NCI-H1048 (cell line): Measurements from ENCODE around the gene SLC6A8.
"Not testable (repeated sequence)": the region's sequence is repeated elsewhere in the genome, so short reads cannot be mapped to it uniquely, and the experiment has no call there.

ENCODE experiments used
- DNase-seq: peaks from one replicate; lab custom pipeline; 2025; lab: John Stamatoyannopoulos, UW

The SLC6A8 gene

DNA sequence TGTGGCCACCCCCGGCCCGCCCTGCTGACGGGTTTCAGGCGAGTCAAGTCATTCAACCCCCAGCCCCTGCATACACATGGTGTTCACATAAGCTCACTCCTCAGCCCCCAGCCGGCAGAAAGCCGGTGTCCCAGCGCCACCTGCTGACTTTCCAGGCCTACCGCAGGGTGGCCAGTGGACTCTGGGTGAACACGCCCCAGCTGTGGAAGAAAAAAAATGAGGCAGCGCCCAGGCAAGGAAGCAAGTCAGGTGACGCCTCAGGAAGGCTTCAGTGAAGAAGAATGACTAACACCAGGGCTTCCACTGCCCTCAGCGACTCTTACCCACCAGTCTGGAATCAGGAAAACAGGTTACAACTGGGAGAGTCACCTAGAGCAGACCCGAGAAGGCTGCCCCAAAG lies 20.7 kb downstream of the SLC6A8 start:
- DNase-seq = peak; percentile 17

DNA sequence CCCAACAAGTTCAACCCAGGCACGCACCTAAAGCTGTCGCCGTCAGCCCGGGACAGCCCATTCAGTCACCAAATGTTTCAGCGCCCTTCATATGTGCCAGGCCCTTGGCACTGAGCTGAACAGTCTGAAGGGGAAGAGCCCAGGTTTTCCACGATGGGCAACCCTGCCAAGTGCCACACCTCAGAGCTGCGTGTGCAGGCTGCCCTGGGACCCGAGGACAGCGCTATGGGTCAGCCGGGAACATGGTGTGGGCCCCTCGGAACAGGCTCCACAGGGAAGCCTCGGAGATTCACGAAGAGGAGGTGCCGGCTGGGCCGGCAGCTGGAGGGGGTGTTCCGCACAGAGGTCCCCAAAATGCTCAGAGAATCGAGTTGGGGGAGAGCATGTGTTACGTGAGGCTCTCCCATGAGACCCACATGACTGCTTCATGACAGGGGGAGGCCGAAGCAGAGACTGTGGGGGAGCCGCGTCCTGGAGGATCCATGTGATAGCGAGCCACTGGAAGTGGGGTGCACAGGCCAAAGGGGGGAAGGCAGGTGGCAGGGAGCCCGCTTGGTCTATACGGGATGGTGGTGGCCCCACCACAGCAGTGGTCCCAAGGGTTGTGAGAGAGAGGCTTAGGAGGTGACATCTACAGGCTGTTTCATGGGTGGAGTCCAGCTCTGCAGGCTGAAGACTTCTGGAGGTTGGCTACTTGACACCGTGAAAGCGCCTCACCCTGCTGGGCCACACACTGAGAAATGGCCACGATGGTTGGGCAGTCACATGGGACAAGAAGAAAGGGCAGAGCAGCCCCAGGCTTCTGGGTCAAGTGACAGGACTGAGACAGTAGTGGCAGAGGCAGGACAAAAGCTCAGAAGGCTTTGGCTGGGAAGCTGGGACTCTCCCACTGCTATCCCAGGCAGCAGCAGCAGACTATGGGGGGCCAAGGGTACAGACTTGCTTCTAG lies 22.3 kb downstream of the SLC6A8 start:
- DNase-seq = no peak

DNA sequence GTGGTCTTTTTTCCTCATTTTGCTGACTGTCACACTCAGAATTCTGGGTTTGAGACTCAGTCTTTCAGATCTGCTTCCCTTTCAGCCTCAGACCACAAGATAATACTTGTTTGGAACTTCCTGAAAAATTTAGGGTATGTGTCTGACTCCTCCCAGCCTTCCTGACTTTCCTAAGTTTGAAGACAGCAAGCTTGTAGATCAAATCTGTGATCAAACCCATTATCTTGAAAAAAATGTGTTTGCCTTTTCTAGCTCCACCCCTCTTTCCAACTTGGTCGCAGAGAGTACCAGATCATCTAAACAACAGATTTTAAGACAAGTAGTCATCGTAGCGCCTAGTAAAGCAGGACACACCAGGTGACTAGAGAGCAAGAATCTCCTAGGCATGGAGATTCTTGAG lies 26.5 kb downstream of the SLC6A8 start:
- no peak for DNase-seq

DNA sequence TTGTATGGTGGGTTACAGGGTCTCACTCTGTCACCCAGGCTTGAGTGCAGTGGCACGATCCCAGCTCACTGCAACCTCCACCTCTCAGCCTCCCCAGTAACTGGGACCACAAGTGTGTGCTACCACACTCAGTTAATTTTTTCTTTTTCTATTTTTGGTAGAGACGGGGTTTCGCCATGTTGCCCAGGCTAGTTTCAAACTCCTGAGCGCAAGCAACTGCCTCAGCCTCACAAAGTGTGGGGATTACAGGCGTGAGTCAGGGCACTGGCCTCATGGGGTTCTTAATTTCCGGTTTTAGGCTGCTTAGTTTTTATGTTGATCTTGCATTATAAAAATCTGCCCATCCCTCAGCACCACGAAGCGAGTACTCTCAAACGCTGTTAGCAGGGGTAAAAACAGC lies 29.7 kb downstream of the SLC6A8 start:
- no peak for DNase-seq

DNA sequence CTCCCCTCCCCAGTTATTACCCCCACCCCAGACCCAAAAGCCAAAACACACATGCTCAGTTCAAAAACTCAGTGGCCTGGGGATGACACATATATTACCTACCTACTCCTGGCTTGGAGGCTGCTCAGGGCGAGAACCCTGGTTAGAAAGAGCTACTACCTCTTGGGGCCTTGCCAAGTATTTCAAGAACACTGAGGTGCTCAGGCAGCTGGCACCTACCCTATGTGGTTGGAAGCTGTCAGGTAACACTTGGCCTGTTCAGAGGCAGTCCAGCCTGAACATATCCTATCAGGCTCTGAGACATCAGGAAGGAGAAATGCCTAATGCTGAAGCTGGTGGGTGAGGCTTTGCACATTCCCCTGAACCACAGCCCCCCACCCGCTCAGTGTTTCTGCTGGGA lies 31.5 kb downstream of the SLC6A8 start:
- DNase-seq = no peak

DNA sequence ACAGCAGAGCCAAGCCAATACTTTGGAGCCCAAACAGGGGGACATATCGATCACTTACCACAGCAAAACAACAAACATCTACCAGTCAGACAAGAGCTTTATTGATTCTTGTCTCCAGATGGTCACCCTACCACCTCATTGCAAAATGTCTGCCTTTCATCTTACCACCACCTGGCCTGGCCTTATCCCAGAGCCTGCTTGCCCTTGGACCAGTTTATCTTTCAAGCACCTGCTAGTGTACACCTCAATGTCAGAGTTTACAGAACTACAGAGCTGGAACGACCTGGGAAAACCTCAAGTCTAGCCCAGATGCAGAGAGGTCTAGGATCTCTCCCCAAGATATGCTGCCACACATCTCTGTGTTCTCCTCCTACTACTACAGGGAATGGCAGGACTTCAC lies 32.0 kb downstream of the SLC6A8 start:
- no peak for DNase-seq

DNA sequence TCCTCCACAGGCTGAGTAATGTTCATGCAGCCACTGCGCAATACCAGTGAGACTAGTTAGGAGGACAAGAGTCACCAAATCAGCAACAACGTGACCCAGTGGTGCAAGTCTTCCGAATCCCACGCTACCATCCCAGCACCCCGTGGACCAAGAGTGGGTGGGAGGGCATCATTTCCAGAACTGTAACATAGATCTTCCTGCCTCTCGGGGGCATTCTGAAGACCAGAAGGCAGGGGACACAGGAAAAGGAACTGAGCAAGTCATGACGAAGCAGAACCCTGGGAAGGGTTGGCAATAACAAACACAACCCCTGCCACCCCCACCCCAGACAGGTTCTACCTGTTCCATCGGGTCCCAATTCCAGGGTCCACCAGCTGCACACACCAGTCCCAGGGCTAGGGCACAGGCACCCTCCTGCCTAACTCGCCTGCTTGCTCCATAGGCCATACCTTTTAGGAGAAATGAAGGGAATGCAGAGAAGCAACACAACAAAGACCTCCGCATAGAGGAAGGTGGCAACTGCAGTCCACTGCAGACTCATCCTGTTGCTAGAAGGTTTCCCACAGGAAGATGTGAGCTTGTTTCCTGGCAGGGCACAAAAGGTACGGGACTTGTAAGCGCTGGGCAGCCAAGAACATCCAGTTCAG lies 35.1 kb downstream of the SLC6A8 start:
- no peak for DNase-seq

DNA sequence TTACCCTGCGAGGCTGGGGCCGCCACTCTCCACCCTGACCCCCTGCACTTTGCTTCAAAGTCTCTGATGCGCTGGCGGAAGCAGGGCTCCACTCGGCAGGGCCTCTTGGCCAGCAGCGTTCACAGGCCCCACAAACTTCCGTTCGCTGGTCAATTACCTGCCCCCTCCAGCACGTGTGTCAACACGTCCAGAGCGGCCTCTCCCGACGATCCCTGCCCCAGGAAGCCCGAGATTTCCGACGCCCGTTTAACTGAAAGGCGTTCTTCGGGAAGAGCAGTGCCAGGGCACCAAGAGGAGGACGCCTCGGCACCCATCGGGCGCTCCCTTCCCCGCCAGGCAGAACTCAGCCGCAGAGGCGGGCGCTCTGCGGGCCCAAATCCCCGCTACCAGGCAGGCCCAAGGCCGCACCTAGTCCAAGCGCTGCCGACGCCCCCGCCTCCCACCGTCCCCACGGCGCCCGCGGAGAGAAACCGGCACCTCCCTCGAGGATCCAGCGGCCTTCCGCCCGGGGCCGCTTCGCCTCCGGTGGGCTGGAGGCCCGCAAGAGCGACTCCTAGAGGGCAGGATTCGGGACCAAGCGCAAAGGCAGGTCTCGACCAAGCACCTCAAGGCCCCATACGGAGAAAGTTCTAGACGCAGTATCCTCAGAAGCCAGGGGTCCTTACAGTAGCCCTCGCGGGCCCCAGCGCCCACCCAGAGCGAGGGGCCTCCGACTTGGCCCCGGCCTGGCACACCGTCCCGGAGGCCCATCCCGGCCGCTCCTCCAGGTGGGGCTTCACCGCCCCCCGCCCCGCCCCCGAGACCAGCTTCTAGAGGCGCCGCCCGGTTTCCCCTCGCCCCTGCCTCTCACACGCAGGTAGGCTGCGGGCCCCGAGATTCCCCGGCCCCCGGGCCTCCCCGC lies 35.9 kb downstream of the SLC6A8 start:
- DNase-seq = no peak

DNA sequence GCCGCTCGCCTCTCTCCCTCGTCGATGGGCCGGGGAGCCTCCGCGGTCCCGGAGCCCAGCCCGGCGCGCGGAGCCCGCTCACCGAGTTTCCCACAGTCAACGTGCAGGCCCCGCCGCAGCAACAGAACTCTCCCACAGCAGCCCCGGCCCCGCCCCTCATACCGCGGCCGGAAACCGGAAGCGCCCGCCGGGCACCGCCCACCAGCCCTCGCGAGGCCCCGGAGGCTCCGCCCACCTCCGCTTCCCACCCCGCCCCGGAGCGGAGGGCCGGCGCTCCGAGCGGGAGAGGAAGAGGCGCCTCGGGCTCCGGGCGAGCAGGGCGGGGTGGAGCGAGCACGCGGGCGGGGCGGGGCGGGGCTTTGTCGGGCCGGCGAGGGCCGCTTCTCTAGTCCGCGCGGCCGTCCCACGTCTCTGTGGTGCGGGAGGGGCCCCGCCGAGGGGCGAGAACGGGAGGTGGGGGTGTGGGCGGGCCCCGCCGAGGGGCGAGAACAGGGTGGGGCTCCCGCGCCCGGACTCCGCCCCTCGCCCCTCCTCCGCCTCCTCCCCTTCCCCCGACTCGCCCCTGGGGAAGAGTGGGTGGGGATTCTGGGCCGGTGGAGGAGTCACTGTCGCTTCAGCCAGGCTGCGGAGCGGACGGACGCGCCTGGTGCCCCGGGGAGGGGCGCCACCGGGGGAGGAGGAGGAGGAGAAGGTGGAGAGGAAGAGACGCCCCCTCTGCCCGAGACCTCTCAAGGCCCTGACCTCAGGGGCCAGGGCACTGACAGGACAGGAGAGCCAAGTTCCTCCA lies 36.7 kb downstream of the SLC6A8 start, which contains the start of the genes ABCD1 and BCAP31:
Gene ABCD1 (plus strand): TSS at position 605 of the 787 bp plus-strand sequence. CDS start 411 bp downstream, outside the sequence.
Gene BCAP31 (minus strand): TSS at position 136 of the 787 bp plus-strand sequence. CDS start 1,143 bp downstream, outside the sequence.
- peak; percentile 85 for DNase-seq

DNA sequence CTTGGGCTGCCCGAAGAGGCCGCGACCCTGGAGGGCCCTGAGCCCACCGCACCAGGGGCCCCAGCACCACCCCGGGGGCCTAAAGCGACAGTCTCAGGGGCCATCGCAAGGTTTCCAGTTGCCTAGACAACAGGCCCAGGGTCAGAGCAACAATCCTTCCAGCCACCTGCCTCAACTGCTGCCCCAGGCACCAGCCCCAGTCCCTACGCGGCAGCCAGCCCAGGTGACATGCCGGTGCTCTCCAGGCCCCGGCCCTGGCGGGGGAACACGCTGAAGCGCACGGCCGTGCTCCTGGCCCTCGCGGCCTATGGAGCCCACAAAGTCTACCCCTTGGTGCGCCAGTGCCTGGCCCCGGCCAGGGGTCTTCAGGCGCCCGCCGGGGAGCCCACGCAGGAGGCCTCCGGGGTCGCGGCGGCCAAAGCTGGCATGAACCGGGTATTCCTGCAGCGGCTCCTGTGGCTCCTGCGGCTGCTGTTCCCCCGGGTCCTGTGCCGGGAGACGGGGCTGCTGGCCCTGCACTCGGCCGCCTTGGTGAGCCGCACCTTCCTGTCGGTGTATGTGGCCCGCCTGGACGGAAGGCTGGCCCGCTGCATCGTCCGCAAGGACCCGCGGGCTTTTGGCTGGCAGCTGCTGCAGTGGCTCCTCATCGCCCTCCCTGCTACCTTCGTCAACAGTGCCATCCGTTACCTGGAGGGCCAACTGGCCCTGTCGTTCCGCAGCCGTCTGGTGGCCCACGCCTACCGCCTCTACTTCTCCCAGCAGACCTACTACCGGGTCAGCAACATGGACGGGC lies 37.5 kb downstream of the SLC6A8 start:
- no peak for DNase-seq

DNA sequence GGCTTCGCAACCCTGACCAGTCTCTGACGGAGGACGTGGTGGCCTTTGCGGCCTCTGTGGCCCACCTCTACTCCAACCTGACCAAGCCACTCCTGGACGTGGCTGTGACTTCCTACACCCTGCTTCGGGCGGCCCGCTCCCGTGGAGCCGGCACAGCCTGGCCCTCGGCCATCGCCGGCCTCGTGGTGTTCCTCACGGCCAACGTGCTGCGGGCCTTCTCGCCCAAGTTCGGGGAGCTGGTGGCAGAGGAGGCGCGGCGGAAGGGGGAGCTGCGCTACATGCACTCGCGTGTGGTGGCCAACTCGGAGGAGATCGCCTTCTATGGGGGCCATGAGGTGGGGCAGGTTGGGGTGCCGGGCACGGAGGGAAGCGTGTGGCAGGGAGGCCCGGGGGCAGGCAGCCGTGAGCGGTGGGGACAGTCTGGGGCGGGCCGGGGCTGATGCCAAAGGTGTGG lies 38.1 kb downstream of the SLC6A8 start:
- no peak for DNase-seq

DNA sequence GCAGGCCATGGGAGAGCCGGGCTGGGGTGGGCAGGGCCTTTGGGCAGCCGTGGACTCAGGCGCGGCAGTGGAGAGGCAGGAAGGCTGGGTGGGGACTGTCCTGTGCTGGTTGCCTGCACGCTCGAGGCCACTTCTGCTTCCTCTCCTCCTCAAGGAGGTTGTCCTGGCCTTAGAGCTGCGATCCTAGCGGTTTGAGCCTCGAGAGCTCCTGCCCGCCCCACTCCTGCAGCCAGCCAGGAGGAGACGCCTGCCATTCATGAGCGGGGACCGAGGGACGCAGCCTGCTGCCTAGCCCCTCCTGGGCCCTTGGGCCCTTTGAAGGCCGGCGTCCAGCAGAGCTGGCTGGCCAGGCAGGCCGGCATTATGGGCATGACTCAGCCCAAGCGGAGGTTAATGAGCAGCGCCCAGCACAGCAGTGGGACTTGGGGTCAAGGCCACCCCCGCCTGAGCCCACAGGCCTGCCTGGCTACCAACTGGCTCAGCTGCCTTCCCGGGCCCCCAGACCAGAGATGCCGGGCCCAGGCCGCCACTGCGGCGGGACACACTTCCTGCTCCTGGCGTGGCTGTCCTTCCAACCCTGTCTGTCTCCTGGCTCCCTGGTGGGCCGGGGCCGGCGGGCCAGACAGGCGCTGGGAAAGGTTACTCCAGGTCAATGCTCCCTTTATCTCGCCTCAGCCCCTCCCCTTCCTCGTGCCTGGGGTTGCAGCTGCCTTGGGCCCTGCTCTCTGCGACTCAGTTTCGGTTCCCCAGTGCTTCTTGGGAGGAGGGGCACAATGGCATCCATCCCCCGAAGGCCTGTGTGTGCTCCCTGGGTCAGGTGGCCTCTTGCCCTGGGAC lies 38.8 kb downstream of the SLC6A8 start:
- no peak for DNase-seq

DNA sequence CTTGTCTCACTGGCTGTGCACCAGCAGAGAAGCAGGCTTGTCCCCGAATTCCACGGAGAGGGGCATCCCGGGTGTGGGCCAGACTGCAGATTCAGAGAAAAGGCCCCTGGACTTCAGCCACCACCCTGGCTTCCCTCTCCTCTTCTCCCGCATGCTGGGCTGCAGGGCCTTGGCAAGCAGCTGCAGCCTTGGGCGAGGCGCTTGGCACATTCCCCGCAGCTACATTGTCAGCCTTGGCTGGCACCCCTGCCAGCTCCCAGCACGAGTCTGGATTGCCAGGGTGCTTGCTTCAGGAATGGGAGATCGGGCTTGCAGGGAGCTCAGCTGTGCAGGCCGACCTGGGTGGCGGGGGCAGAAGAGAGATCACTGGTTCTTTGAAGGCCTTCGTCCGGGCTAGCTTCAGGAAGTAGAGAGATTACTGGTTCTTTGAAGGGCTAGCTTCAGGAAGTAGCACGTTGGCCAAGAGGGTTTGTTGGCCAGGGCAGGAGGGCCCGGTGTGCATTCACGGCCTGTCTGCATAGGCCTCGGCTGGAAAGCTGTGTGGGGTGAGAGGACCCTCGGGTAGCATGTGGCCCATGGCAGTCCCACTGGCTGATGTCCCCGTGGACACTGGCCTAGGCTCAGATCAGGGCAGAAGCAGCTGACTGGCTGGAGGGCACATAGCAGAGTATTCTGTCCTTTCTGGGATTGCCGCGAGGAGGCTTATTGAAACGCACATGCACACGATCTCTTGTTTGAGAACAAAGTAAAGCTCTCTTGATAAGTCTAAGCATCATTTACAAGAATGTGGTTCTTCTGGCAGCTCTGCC lies 39.6 kb downstream of the SLC6A8 start:
- DNase-seq = no peak

DNA sequence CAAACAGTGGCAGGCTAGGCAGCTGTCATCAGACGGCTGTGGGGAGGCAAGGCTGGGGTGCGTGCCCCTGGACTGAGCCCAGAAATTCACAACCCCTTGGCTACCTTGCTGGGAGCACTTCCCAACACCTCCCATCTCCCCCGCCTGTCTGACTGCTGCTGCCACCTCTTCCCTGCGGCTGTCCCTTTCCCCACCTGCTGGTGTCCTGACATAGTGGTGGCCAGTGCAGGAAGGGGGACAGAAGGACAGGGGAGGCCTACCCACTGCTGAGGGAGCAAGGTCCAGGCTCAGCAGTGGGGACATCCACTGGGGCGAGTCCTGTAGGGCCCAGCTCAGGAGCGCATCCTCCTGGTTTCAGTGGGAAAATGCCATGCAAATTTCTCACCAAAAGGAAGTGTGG lies 40.4 kb downstream of the SLC6A8 start:
- DNase-seq = no peak

DNA sequence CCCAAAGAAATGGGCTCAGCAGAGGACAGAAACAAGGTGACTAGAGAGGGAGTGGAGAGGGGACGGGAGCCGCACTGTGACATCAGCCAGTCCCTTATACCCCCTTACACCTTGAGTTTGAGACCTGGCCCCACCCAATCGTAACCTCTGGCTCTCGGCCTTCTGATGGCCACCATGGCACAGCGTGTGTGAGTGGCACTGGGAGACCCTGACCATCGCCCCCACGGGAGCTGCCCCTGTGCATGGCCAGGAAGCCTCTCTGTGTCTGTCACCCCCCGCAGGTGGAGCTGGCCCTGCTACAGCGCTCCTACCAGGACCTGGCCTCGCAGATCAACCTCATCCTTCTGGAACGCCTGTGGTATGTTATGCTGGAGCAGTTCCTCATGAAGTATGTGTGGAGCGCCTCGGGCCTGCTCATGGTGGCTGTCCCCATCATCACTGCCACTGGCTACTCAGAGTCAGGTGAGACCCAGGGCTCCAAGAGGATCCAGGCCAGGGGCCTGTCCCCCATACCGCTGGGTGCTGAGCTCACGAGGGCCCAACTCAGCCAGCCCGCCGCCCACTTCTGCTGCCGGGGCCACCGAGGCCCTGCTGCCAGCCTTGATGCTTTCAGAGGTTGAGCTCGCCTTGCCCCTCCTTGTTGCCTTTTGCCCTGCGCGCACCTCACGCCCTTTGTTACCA lies 41.4 kb downstream of the SLC6A8 start:
- no peak for DNase-seq

DNA sequence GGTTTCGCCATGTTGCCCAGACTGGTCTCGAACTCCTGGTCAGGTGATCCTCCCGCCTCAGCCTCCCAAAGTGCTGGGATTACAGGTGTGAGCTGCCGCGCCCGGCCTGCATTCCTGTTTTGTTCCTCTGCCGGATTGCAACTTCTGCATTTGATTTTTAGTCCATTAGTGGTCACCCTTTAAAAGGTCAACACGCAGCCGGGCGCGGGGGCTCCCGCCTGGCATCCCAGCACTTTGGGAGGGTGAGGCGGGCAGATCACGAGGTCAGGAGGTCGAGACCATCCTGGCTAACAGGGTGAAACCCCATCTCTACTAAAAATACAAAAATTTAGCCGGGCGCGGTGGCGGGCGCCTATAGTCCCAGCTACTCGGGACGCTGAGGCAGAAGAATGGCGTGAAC lies 42.4 kb downstream of the SLC6A8 start:
- not testable (repeated sequence) for DNase-seq

DNA sequence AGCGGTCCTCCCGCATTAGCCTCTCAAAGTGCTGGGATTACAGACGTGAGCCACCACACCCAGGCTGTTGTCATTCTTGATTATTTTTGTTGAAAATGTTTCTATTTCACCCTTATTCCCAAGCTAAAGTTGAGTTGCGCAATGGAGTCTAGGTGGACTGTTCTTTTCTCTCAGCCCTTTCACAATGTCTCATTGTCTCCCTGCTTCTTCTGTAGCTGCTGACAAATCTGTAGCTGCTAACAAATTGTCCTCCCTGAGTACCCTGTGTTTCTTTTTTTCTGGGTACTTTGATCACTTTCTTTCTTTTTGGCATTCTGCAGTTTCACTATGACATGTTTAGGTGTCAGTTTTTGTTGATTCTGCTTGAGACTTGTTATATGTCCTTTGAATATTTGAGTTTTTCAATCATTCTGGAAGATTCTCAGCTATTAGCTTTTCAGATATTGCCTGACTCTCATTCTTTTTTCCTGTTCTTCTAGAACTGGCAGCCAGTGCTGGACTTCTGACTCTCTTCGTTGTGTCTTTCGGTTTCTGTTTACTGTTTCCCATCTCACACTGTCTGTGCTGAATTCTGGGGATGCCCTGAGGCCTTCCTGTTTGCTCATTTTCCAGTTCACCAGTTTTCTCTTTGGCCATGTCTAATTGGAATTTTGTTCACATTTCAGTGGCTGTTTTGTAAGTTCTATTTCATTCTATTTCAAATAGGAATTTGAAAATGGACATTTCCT lies 43.6 kb downstream of the SLC6A8 start:
- DNase-seq = no peak
